Ovary (tissue), 3 donors: Measurements from ENCODE around the gene CER1.

Experiments
- CTCF ChIP-seq, 3 donors: fragments of 450-650 bp in 2 of 3; fragments of 200-600 bp in 1 of 3; IDR thresholded peaks; one replicate each; pipeline versions ENCODE4 v1.5.1 to v1.8.0; 2016 to 2022; ENCODE audit warnings: antibody characterized with exemption in 3 of 3, mild to moderate bottlenecking in 1 of 3
- EP300 ChIP-seq: sonication (generic); formaldehyde crosslinking; IDR thresholded peaks from one replicate; pipeline ENCODE4 v1.6.1; 2017; ENCODE audit warnings: antibody characterized with exemption
- POLR2A ChIP-seq: fragments of 450-650 bp; IDR thresholded peaks from one replicate; pipeline ENCODE4 v1.6.1; 2017; ENCODE audit warnings: antibody characterized with exemption, mild to moderate bottlenecking, moderate library complexity
- donor health status: DM: no; HTN: no; CAD: no.

DNA sequence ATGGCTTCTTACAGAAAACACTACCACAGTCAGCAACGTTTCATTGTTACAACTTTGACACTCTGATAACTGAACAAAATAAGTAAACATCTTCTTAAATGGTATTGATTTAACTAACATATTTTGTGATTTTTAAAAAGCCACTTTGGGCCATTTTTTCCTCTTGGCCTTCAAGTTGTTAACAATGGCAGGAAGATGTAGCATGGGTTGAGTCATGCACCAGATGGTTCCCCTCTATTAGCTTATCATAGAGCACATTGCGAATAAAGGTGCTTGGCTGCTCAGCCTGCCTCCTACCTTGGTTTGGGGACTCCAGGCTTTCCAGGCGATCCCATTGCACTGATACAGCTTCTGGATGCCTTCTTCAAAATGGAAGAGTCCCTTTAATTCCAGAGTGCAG is 24.1 kb upstream of the CER1 start:
- TF ChIP-seq POLR2A: no peak
- TF ChIP-seq CTCF (IDR thresholded peaks at IDR 0.05): no peak
- TF ChIP-seq EP300: no peak
